Measurements from ENCODE around the gene KDSR.

KDSR gene

GRCh38 chr18:63282793-63283192 is 84.2 kb downstream of the KDSR start:
- DNase-seq, result no peak
